Germinal center (tissue), 1 donor: ENCODE results near the gene PAXX.

ENCODE experiments used
- DNase-seq: peaks from one replicate; pipeline ENCODE4 v3.0.0; 2012; ENCODE audit warnings: mixed read lengths, low spot score

PAXX gene

GRCh38 chr9:137018761-137019559 lies 26.7 kb downstream of the PAXX start:
- DNase-seq = no peak

DNA sequence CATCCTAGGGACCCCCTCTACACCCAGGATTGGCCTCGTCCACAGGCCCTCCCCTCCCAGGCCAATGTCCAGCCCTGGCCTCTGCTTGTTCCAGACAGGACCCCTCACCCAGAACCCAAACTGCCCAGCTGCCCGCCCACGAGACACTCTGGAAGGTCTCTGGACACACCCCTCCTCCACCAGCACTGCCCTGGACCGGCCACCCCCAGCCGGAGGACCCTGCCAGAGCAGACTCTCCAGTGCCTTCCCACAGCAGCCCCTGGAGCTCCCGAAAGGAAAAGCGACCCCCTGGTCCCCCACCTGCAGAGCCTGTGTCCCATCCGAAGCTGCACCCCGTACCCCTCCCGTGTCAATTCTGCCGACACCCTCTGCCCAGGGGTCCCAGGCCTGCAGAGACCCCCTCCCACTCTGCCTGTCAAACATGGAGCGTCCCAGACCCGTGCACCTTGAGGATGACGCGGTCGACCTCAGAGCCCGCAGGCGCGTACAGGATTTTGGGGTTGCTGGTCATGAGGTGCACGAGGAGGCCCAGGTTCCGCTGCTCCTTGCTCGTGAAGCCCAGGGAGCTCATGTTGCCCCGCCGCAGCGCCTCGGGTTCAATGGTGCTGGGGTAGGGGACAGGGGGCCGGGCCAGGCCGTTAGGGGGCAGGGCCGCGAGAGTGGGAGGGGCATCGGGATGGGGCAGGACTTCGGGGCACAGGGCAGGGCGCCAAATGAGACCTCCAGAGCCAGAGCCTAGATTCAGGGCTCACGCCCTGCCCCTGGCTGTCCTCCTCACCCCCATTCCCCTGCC lies 27.9 kb downstream of the PAXX start:
- no peak for DNase-seq

- no peak for DNase-seq
Measured at GRCh38 chr9:137020771-137021567, 28.7 kb downstream of the PAXX start.

DNA sequence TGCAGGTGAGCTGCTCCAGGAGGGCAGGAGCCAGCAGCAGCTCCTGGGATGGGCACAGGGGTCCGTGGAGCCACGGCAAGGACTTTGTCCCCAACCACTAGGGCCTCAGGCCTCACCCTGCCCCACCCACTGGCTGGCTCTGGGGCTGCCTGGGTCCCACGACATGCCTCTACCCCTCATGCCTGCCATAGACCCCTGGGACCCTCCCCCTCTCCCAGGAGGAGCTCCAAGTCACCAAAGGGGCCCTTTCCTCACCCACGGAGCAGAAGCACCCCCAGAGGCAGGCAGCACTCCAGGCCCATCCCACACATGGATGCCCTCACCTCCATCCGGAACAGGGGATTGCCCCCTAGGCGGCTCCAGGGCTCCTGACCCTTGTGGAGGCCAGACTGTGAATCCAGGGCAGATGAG lies 29.4 kb downstream of the PAXX start:
- no peak for DNase-seq

DNA sequence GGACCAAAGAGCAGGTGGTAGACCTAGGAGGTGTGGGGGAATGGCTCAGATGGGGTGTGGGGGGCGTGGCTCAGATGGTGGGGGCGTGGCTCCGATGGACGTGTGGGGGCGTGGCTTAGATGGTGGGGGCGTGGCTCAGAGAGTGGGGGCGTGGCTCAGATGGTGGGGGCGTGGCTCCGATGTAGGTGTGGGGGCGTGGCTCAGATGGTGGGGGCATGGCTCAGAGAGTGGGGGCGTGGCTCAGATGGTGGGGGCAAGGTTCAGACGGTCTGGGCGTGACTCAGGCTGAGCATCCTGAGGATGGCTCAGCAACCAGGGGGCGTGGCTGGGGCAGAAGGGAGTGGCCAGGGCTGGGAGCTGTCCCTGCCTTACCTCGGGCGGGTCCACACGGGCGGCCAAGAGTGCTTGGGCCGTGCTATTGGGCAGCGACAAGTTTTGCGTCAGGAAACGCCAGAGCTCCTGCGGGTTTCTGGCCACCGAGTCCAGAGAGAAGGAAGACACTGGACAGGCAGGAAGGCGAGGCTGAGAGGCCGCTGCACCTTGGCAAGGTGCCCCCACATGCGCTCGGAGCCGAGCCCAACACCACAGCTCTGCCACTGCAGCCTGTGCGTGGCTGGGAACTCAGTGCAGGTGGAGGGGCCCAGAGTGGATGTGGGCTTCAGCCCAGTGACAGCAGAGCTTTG lies 29.9 kb downstream of the PAXX start:
- peak; percentile 63 for DNase-seq

- no peak for DNase-seq
Measured at GRCh38 chr9:137022662-137023008, 30.4 kb downstream of the PAXX start.

DNA sequence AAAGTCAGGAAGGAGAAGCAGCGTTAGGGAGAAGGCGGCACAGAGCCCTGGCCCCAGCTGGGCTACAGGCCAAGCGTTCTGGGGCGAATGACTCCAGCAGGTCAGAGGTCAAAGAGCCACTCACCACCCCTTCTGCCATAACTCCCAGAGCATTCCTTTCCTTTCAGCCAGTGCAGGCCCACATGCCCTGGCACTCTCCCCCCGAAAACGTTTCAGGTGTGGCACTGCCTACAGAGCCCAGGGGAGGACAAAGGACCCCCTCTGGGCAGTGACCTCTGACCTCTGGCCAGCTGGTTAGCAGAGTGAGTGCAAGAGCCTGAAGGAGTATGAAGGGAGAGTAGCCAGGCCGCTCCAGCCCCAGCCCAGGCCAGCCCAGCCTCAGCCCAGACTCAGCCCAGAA lies 30.9 kb downstream of the PAXX start:
- no peak for DNase-seq

GRCh38 chr9:137023583-137023991 lies 31.4 kb downstream of the PAXX start:
- DNase-seq = no peak

DNA sequence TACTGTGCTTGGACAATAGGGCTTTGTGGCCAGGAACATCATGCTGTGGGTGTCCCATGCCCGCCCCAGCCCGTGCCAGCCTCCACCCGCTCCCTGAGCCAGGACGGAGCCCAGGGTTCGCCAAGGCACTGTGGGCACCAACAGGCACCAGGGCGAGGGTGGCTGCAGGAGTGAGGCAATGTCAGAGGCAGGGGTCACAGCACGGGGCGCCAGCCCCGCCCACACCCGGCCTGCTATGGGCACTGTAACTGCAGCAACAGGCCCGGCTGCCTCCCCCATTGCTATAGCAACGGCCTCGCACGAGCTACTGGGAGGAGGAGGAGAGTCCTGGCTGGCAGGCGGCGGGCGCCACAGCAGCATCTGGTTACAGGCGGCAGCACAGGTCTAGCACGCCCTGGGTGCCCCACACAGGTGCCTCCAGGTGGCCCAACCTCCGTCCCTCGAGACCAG lies 33.3 kb downstream of the PAXX start:
- peak; percentile 45 for DNase-seq

DNA sequence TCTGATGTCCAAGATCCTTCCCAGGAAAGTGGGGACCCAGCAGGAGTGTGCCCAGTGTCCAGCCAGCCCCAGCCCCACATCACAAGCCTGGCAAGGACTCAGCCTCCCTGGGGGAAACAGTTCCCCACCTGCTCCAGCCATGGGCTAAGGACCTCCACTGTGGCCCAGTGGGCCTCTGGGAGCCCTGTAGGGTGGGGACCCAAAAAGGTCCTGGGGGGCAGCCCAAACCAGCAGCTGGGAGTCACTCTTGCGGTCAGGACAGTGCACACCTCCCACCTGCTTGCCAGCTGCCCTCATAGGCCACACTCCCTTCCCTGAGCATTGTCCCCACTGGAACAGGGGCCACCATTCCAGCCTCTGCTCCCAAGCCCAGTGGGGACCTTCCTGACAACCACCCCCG lies 34.2 kb downstream of the PAXX start:
- no peak for DNase-seq

DNA sequence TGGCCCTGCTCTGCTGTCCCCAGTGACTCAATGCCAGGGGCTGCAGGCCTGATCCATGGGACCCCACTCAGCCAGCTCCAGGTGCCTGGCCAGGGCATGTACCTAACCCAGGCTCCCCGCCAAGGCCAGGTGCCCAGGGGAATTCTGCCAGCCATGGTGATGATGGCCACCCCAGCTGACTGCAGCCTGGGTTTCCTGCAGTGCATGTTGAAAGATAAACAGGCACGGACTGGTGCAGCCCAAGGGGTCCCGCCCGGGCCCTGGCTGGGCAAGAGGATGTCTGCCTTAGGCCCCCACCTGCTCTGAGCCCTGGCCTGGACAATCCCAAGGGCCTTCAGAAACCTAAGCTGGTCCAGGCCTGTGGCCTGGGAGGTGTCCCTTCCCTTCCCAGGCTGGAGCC lies 34.6 kb downstream of the PAXX start:
- DNase-seq = no peak

- DNase-seq = no peak
Measured at GRCh38 chr9:137027369-137028262, 35.4 kb downstream of the PAXX start, which contains the start of gene ABCA2. ABCA2 (minus strand) TSS chr9:137028237; CDS start chr9:137028140, 97 bp downstream.

- peak; percentile 71 for DNase-seq
Measured at GRCh38 chr9:137028263-137029057, 36.2 kb downstream of the PAXX start.

GRCh38 chr9:137029058-137029936 lies 37.1 kb downstream of the PAXX start:
- DNase-seq = peak; percentile 66

DNA sequence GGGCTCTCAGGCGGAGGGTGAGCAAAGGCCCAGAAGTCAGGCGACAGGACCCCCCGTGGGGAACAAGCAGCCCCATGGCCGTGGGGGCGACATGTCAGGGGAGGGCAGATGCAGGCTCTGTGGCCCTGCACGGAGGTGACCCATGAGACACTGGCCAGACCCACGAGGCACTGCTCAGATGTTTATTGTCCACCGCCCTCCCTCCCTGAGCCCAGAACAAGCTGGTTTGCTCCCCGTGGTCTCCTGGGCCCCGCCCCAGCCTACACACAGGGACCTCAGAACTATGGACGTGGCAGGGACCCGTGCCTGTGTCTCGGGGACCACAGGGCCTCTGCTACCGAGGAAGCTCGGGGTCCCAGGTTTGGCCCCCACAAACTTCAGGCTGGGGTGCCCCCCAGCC lies 37.8 kb downstream of the PAXX start:
- DNase-seq = no peak

DNA sequence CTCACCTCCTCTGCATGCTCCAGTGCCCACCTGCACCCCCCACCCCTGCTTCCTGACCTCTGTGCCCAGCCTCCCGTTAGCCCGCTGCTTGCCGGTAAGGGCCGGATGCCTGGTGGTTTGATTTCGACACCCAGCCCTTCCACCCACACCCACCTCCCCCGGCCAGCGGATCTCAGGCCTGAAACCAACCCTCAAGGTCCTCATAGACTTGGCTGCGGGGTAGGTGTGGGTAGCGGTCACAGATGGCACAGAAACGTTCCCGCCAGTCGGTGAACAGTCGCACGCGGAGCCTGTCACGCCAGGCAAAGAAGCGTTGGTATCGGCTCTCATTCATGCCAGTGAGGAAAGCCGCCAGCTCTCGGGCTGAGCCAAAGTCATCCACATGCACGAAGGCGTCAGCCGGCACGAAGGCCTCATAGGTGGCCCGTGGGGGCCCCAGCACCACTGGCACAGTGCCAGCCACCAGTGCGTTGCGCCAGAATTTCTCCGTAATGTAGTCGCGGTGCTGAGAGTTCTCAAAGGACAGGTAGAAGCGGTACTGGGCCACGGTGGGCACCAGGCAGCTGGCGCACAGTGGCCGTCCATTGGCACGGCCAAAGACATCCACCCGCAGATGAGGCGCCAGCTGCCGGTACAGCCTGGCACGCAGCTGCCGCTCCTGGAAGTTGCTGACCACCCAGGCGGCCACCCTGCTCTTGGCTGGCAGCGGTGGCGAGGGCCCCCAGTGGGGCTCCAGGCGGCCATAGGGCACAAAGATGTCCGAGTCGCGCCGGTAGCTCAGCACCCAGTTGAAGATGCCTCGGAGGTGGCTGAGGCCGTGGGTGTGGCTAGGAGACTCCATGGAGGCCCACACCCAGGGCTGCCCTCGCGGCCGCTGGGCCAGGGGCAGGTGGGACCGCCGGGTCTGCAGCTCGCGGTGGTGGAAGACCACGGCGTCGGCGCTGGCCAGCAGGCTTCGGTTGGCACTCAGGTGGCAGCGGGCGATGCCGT lies 38.6 kb downstream of the PAXX start:
- no peak for DNase-seq

DNA sequence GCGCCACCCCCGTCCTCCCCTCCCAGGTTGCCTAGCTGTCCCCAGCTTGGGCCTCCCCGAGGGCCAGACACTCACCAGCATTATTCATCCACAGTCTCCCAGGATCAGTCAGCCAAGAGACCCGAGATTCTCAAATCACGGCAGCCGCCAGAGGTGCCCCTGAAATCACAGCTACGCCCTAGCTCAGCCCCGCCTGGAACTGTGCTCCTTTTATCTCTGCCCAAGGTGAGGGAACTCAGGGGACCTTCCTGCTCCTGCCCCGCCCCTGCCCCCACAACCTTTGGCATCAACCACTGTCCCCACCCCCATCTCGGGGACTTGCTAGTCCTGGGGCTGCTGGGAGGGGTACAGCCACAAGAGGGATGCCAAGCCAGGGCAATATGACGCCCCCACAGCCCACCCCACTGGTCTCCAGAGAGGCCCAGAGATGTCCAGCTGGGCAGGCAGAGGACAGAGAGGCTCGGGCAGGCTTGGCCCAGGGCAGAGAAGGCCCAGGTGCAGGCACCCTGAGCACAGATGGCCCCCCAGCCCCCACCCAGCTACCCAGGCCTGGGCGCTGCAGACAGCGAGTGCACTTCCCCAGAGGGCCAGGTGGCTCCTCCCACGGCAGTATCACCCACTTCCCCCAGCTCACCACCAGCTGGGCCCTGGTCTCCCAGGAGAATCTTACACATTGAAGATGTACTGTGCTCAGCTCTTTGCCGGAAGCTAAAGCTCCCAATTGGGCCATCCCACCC lies 39.9 kb downstream of the PAXX start, which contains the start of gene FUT7:
FUT7 (minus strand) TSS at position 185 of the 737 bp plus-strand sequence; CDS start at position 88, 97 bp downstream.
- DNase-seq = peak; percentile 60
